HL-60/S4 treated with phorbol 12-myristate 13-acetate at 8.2 ng/mL for 4 days and 3 days (cell line): ENCODE results near the gene HPSE2.

Source experiments
- in situ Hi-C: fragments of 300-500 bp; cut with MboI; formaldehyde crosslinking; loops from 2 replicates; pipeline ENCODE4 v1.15.0; 2022; ENCODE audit warnings: low sequenced_read_pairs

The HPSE2 gene

GRCh38 chr10:98474628-98475027 is 761.0 kb downstream of the HPSE2 start:
- in situ Hi-C loops, result loop anchor here (10.0 to 25.0 kb wide), 2 partner anchors 190 to 788 kb away; no protein-coding TSS in a partner anchor

DNA sequence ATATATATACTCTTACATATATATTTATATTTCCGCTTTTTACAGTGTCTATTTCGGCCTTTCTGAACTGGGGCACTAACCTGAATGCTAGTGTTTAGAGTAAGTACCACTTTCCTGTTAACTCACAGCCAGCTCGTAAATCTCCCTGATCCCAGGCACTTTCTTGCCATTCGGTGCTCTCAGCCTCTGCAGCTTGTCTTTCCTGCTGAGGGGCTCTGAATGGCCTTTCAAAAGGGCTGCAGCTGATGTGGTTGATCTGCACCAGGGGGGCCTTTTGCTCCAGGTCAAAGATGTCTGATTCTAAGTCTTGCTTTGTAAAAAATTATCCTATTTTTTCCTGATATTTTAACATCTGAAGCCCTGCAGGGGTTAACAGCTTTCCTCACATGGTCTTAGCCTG is 763.5 kb downstream of the HPSE2 start:
- in situ Hi-C loops, result loop anchor here (10.0 to 25.0 kb wide), 2 partner anchors 193 to 790 kb away; no protein-coding TSS in a partner anchor

GRCh38 chr10:98470850-98471249 is 764.8 kb downstream of the HPSE2 start:
- in situ Hi-C loops, result loop anchor here (10.0 to 25.0 kb wide), 2 partner anchors 194 to 791 kb away; no protein-coding TSS in a partner anchor

DNA sequence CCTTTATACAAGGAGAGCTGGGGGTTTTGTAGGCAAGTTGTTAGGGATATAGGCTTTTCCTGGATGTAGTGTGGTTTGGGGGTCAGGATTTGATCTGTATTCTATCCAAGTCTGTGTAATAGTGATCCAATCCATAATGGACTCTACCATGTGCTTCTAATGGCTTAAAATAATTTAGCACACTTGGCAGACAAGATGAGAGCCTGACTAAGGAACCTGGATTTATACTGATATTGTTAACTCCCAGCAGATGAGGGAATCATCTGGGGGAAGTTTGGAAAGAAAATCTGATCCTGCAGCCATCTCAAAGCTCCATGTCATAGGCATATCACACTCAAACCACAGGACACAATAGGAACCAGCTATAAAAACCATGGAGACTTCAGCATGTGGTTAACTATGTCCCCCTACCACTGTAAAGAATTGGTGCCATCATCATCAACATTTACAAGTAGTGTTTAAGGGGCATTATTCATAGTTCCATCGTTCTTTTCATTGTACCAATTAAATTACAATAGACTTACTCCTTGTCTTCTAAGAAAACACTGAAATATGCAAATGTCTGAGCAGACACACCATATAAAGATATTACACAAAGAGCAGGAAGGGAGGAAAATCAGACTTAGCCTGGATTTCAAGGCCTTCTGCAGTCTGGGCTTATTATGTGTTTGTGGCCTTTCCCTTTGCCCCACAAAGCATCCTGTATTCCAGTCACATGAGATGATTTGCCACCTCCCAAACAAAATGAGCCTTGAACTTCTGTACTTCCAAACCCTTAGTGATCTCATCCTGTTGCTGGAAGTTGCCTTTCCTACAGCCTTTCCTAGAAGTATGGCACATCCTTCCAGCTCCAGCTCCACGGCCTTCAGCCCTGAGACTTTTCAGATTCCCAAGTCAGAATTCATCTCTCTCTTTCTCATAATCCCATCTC is 766.4 kb downstream of the HPSE2 start:
- in situ Hi-C loops, result loop anchor here (10.0 to 25.0 kb wide), 2 partner anchors 576 to 793 kb away; no protein-coding TSS in a partner anchor

DNA sequence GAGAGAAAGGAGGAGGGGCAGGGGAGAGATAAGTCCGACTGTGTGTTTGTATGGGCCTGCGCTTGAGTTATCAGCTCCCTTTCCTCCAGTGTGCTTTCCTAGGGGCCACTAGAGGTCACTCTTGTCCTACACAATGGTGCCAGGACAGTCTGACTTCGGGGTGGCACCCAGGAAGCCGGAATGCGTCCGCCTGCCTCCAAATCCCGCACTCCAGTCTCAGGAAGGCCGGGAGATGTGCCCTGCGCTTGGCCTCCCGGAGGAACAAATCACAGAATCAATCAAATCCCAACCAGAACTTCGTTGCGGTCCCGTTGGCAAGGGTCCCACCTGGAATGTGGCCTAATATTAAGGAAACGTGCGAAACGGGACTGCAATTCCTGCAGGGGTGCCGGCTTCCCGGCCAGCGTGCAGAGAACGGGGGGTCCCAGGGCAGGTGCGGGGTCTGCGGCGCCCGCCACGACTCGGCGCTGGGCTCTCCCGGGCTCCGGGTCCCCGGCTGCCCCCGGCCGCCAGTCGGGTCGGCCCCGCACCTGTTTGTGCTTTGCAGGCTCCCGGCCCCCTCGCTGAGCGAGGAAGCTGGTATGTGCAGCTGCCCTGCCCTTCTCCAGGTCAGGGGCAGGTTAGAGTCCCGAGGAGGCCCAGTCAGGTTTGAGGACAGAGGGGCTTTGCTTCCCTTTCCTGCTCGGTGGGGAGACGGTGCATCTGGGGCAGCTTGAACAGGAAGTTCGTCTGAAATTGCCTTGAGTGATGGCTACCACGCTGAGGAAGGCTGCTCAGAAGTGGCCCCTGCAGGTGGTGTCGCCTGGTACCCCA is 767.9 kb downstream of the HPSE2 start:
- in situ Hi-C loops, result loop anchor here (10.0 to 25.0 kb wide), 2 partner anchors 577 to 795 kb away; no protein-coding TSS in a partner anchor

DNA sequence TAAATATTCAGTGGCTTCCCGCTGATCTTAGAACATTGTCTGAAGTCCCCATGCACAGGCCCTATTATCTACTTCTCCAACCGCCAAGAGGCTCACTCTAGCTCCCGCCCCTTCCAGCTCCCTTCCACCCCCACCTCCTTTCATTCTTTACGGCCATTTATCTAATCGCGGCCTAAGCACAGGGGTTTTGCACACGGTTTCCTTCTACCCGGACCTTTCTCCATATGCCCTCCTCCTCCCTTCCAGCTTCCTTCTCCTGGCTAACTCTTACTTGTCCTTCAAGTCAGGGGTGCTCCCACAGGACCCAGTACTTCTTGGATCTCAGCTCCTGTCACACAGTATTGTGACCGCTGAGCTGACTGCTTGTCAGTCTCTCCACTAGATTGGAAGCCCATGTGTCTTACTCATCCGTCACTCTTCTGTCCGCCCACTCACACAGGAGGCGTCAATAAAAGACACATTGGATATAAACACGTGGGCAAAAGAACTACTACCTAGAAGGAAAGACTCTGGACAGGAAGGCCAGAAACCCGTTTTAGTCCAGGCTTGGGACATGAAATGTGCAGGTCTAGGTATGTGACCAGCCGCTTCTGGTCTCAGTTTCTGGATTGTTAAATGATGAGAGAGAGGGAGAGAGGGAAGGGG is 768.7 kb downstream of the HPSE2 start:
- in situ Hi-C loops, result loop anchor here (10.0 to 25.0 kb wide), 2 partner anchors 578 to 795 kb away; no protein-coding TSS in a partner anchor

- in situ Hi-C loops, result loop anchor here (10.0 to 25.0 kb wide), 2 partner anchors 579 to 796 kb away; no protein-coding TSS in a partner anchor
These were observed 769.8 kb downstream of the HPSE2 start for GRCh38 chr10:98465866-98466265.

- in situ Hi-C loops, result loop anchor here (10.0 to 25.0 kb wide), 2 partner anchors 581 to 798 kb away; no protein-coding TSS in a partner anchor
These were observed 771.5 kb downstream of the HPSE2 start for GRCh38 chr10:98463976-98464754.

GRCh38 chr10:98463016-98463415 is 772.6 kb downstream of the HPSE2 start:
- in situ Hi-C loops, result loop anchor here (10.0 to 25.0 kb wide), 2 partner anchors 582 to 799 kb away; no protein-coding TSS in a partner anchor

DNA sequence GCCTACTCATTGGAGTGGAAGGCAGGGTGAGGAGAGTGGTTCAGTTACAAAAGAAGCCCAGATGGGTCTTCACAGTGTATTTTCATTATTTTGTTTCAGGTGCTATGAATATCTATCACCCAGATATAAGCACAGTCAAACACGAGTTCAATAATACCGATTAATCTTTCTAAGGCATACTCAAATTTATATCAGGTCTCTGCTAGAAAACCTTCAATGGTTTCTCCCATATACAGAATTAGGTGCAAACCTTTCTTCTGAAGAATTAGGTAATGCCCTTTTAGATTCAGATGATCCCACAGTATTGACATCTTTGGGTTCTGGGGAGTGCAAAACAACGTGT is 774.2 kb downstream of the HPSE2 start:
- in situ Hi-C loops, result loop anchor here (10.0 to 25.0 kb wide), 2 partner anchors 583 to 801 kb away; no protein-coding TSS in a partner anchor

GRCh38 chr10:98460837-98461499 is 774.7 kb downstream of the HPSE2 start:
- in situ Hi-C loops, result loop anchor here (10.0 to 25.0 kb wide), 2 partner anchors 584 to 801 kb away; no protein-coding TSS in a partner anchor

DNA sequence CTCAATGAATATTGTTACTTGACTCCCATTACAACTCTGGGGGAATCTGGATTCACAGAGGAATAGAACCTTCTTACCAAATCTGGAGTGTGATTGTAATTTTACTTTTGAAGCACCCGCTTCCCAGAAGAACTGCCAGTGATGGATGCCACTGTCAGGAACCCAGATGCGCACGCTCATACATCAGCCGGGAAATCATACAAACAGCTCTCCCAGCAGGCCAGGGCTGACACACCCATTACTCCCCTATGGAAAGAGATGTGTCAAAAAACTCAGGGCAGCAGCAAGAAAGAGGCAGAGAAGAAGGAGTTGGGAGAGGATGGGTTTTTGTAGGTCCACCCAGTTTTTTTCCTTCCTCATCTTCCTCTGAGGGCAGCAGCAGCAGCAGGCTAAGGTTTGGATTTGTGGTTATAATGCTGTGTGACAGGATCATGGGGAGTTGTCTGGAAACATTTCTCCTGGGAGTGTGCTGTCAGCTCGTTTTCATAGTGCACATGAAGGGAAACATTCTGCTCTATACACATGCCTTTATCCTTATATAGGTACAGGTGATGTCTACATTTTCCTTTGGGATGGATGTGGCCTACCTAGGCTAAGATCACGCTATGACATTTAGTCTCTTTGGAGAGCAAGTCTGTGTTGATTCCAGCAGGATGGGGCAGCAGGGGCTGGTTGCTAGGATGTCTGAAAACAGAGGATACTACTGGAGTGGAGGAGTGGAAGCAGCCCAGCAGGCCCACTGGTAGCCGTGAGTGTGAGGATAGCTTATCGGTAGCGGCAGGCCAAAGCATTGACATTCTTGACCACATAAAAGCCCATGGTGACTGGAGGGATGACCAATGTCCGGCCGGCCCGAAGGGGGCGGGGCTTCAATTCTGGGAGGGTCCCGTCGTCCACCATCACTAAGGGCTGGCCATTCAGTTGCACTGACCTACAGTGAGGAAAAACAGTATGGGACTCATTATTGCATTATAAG is 776.6 kb downstream of the HPSE2 start:
- in situ Hi-C loops, result loop anchor here (25.0 kb wide), 1 partner anchor 803 kb away; no protein-coding TSS in a partner anchor

- in situ Hi-C loops, result loop anchor here (25.0 kb wide), 1 partner anchor 805 kb away; no protein-coding TSS in a partner anchor
These were observed 777.9 kb downstream of the HPSE2 start for GRCh38 chr10:98457721-98458120.

DNA sequence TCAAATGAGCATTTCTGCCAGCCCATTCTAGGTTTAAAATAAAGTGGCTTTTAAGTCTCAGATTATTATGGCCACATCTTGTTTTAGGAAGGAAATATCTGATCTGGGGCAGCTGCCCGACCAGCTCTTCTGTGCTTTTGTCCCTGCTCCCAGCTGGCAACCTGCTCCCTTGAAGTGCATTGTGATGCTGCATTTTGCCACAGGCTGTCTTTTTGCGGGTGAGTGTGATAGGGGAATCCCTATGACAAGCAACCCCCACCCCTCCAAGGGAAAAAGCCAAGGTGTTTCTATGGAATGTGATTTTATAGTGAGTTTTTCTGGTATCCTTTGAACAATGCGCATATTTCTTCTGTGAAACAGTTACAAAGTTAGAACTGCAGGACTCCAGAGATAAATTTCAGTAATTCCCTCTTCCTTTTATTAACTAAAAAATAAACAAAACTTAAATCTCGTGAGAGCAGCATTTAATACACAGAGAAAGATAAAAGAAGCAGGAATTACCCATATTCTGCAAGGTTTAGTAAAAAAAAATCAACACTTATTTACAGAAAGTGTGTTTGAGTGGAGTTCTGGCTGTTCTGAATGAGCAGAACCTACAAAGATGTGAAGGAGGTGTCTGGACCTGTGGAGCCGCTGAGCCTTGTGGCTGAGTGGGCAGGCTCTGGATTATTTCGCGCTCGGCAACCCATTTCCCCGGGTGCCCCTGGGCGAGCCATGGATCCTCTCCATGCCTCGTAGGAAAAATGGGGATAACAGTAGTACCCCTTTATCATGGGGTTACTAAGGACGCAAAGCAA is 778.8 kb downstream of the HPSE2 start:
- in situ Hi-C loops, result loop anchor here (25.0 kb wide), 1 partner anchor 805 kb away; no protein-coding TSS in a partner anchor

- in situ Hi-C loops, result loop anchor here (25.0 kb wide), 1 partner anchor 806 kb away; no protein-coding TSS in a partner anchor
These were observed 779.5 kb downstream of the HPSE2 start for GRCh38 chr10:98456043-98456570.

GRCh38 chr10:98453729-98454128 is 781.9 kb downstream of the HPSE2 start:
- in situ Hi-C loops, result loop anchor here (25.0 kb wide), 1 partner anchor 809 kb away; no protein-coding TSS in a partner anchor
